NB4 (cell line): ENCODE results near the gene DMP1.

ENCODE experiments used
- MYC ChIP-seq: IDR thresholded peaks from 2 replicates; pipeline ENCODE4 v1.6.1; 2011; ENCODE audit warnings: low read depth, low read length
- POLR2A ChIP-seq: IDR thresholded peaks from 2 replicates; pipeline ENCODE4 v1.6.1; 2011; ENCODE audit warnings: mild to moderate bottlenecking; ENCODE audit not compliant: insufficient read length; ENCODE audit errors: extremely low read depth
- TF ChIP-seq, protein P1 (sequence below): IDR thresholded peaks from one replicate; pipeline ENCODE4 v1.5.1; 2012; ENCODE audit warnings: low read depth, low read length
- TF ChIP-seq, protein P2 (sequence below): IDR thresholded peaks from 2 replicates; pipeline ENCODE4 v1.6.1; 2011; ENCODE audit warnings: low read depth, low read length

GRCh38 chr4:87644286-87644685 is 5.8 kb upstream of the DMP1 start:
- TF ChIP-seq MYC: no peak
- TF ChIP-seq, protein P1, sequence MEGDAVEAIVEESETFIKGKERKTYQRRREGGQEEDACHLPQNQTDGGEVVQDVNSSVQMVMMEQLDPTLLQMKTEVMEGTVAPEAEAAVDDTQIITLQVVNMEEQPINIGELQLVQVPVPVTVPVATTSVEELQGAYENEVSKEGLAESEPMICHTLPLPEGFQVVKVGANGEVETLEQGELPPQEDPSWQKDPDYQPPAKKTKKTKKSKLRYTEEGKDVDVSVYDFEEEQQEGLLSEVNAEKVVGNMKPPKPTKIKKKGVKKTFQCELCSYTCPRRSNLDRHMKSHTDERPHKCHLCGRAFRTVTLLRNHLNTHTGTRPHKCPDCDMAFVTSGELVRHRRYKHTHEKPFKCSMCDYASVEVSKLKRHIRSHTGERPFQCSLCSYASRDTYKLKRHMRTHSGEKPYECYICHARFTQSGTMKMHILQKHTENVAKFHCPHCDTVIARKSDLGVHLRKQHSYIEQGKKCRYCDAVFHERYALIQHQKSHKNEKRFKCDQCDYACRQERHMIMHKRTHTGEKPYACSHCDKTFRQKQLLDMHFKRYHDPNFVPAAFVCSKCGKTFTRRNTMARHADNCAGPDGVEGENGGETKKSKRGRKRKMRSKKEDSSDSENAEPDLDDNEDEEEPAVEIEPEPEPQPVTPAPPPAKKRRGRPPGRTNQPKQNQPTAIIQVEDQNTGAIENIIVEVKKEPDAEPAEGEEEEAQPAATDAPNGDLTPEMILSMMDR: no peak
- no peak for TF ChIP-seq POLR2A
- TF ChIP-seq, protein P2, sequence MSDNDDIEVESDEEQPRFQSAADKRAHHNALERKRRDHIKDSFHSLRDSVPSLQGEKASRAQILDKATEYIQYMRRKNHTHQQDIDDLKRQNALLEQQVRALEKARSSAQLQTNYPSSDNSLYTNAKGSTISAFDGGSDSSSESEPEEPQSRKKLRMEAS: no peak
